Measurements from ENCODE around the gene AFMID.

AFMID gene

GRCh38 chr17:78147315-78147998 is 39.7 kb upstream of the AFMID start:
- ATAC-seq = no peak
- TF ChIP-seq ZNF565 (CRISPR knock-in tag; conservative IDR thresholded peaks at IDR 0.05; ENCODE audit: low read depth) (no peak), ZFP3 (CRISPR knock-in tag; IDR thresholded peaks at IDR 0.05) (no peak), SNAI2 (CRISPR knock-in tag; IDR thresholded peaks at IDR 0.05) (no peak)
- TF ChIP-seq, protein P1, sequence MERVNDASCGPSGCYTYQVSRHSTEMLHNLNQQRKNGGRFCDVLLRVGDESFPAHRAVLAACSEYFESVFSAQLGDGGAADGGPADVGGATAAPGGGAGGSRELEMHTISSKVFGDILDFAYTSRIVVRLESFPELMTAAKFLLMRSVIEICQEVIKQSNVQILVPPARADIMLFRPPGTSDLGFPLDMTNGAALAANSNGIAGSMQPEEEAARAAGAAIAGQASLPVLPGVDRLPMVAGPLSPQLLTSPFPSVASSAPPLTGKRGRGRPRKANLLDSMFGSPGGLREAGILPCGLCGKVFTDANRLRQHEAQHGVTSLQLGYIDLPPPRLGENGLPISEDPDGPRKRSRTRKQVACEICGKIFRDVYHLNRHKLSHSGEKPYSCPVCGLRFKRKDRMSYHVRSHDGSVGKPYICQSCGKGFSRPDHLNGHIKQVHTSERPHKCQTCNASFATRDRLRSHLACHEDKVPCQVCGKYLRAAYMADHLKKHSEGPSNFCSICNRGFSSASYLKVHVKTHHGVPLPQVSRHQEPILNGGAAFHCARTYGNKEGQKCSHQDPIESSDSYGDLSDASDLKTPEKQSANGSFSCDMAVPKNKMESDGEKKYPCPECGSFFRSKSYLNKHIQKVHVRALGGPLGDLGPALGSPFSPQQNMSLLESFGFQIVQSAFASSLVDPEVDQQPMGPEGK (CRISPR knock-in tag; IDR thresholded peaks at IDR 0.05; ENCODE audit: borderline replicate concordance) = no peak

DNA sequence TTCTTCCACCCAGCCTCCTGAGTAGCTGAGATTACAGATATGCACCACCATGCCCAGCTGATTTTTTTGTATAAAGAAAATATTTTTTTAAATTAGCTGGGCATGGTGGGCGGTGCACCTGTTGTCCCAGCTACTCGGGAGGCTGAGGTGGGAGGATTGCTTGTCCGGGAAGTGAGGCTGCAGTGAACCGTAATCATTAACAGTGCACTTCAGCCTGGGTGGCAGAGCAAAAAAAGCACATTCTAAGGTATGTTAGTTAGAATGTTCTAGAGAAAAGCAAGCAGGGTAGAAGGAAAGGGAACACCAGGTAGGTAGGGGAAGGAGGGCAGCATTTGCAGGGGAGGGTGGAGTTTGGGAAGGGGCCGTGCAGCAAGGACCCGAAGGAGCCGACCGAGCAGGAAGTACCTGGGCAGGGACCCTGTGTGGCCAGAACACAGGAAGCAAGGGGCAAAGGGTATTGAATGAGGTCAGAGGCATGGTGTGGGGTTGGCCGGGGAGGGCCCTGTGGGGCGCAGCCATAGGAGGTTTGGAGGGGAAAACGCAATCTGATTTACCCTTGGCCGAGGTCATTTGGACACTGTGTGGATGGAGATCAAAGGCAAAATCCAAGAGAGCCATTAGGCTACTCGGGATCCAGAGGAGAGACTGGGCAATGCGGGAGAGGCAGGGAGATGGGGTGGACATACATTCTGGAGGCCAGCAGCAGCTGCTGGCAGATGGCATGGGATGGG is 38.7 kb upstream of the AFMID start:
- TF ChIP-seq ZFP3 (CRISPR knock-in tag; IDR thresholded peaks at IDR 0.05) (no peak), BACH2 (CRISPR knock-in tag; IDR thresholded peaks at IDR 0.05; ENCODE audit: borderline replicate concordance) (no peak)
- TF ChIP-seq, protein P1 (CRISPR knock-in tag; IDR thresholded peaks at IDR 0.05; ENCODE audit: borderline replicate concordance) = no peak

DNA sequence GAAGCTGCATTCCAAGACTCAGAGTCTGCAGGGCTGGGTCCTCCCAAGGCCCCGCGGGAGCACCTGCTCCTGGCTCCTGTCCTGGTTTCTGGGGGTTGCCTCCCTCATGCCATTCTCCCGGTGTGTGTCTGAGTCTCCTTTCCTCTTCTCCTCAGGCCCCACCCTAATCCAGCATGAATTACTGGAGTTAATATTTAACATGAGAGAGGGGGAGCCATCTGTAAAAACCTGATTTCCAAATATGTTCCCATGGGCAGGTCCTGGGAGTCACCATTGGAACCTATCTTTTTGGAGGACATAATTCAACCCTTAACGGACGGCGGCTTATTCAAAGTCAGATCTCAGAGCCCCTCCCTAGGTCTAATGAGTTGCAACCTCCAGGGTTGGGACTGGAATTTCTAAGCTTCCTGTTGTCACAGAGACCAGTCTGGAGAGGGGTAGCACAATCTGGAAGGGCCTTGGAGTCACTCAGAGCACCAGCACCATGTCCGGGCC is 35.6 kb upstream of the AFMID start:
- TF ChIP-seq ISL1 (CRISPR knock-in tag; IDR thresholded peaks at IDR 0.05) (no peak), TCF4 (CRISPR knock-in tag; IDR thresholded peaks at IDR 0.05; ENCODE audit: borderline replicate concordance) (no peak), ZNF565 (CRISPR knock-in tag; conservative IDR thresholded peaks at IDR 0.05; ENCODE audit: low read depth) (no peak), TOX (CRISPR knock-in tag; IDR thresholded peaks at IDR 0.05; ENCODE audit: borderline replicate concordance) (no peak), PPARA (CRISPR knock-in tag; IDR thresholded peaks at IDR 0.05; ENCODE audit: borderline replicate concordance) (no peak), ZNF70 (CRISPR knock-in tag; IDR thresholded peaks at IDR 0.05) (no peak)
- peak; percentile 24; the same call in 1 of the 3 replicates for ATAC-seq

More for the DNA sequence above, 38.7 kb upstream of the AFMID start:
- no peak for ATAC-seq

DNA sequence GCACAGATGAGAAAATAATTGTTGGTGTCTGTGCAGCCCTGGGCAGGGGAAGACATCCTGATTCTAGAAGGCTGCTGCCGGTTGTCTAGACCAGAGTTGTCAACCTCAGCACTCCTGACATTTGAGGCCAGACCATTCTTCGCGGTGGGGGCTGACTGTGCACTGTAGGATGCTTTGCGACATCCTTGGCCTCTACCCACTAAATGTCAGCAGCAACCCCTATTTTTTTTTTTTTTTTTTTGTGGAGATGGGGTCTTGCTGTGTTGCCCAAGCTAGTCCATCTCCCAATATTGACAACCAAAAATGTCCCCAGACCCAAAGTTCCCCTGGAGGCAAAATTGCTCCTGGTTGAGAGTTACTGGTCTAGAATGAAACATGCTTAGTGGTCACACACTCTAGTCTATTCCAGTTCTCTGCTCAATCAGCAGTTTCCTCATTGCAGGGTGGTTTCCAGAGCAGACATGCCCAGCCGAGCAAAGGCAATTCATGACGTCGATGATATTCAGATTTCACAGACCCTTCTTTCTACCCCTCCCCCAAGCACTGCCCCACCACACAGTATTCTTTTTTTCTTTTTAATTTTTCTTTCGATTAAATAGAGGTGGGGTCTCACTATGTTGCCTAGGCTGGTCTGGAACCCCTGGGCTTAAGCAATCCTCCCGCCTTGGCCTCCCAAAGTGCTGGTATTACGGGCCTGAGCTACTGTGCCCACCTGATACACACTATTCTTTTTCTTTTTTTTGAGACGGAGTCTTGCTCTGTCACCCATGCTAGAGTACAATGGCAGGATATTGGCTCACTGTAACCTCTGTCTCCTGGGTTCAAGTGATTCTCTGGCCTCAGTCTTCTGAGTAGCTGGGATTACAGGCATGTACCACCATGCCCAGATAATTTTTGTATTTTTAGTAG is 32.0 kb upstream of the AFMID start:
- ATAC-seq = no peak
- TF ChIP-seq, protein P1 (CRISPR knock-in tag; IDR thresholded peaks at IDR 0.05; ENCODE audit: borderline replicate concordance) = no peak
- TF ChIP-seq ZFP3 (CRISPR knock-in tag; IDR thresholded peaks at IDR 0.05) = no peak
- no peak for TF ChIP-seq RARB (CRISPR knock-in tag; IDR thresholded peaks at IDR 0.05)
- no peak for TF ChIP-seq ZNF565 (CRISPR knock-in tag; conservative IDR thresholded peaks at IDR 0.05; ENCODE audit: low read depth)
- TF ChIP-seq, protein P2, sequence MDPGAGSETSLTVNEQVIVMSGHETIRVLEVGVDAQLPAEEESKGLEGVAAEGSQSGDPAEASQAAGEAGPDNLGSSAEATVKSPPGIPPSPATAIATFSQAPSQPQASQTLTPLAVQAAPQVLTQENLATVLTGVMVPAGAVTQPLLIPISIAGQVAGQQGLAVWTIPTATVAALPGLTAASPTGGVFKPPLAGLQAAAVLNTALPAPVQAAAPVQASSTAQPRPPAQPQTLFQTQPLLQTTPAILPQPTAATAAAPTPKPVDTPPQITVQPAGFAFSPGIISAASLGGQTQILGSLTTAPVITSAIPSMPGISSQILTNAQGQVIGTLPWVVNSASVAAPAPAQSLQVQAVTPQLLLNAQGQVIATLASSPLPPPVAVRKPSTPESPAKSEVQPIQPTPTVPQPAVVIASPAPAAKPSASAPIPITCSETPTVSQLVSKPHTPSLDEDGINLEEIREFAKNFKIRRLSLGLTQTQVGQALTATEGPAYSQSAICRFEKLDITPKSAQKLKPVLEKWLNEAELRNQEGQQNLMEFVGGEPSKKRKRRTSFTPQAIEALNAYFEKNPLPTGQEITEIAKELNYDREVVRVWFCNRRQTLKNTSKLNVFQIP (CRISPR knock-in tag; IDR thresholded peaks at IDR 0.05; ENCODE audit: borderline replicate concordance, low read depth) = no peak
- no peak for TF ChIP-seq CSRNP3 (CRISPR knock-in tag; IDR thresholded peaks at IDR 0.05)
- TF ChIP-seq TOX (CRISPR knock-in tag; IDR thresholded peaks at IDR 0.05; ENCODE audit: borderline replicate concordance) = no peak
- no peak for TF ChIP-seq ZNF8 (CRISPR knock-in tag; IDR thresholded peaks at IDR 0.05)
- TF ChIP-seq PPARA (CRISPR knock-in tag; IDR thresholded peaks at IDR 0.05; ENCODE audit: borderline replicate concordance) = no peak
- TF ChIP-seq, protein P3, sequence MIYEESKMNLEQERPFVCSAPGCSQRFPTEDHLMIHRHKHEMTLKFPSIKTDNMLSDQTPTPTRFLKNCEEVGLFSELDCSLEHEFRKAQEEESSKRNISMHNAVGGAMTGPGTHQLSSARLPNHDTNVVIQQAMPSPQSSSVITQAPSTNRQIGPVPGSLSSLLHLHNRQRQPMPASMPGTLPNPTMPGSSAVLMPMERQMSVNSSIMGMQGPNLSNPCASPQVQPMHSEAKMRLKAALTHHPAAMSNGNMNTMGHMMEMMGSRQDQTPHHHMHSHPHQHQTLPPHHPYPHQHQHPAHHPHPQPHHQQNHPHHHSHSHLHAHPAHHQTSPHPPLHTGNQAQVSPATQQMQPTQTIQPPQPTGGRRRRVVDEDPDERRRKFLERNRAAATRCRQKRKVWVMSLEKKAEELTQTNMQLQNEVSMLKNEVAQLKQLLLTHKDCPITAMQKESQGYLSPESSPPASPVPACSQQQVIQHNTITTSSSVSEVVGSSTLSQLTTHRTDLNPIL (CRISPR knock-in tag; IDR thresholded peaks at IDR 0.05; ENCODE audit: low read depth) = no peak
- no peak for TF ChIP-seq OSR1 (CRISPR knock-in tag; IDR thresholded peaks at IDR 0.05)
- TF ChIP-seq GLIS3 (CRISPR knock-in tag; IDR thresholded peaks at IDR 0.05) = no peak
- TF ChIP-seq, protein P4, sequence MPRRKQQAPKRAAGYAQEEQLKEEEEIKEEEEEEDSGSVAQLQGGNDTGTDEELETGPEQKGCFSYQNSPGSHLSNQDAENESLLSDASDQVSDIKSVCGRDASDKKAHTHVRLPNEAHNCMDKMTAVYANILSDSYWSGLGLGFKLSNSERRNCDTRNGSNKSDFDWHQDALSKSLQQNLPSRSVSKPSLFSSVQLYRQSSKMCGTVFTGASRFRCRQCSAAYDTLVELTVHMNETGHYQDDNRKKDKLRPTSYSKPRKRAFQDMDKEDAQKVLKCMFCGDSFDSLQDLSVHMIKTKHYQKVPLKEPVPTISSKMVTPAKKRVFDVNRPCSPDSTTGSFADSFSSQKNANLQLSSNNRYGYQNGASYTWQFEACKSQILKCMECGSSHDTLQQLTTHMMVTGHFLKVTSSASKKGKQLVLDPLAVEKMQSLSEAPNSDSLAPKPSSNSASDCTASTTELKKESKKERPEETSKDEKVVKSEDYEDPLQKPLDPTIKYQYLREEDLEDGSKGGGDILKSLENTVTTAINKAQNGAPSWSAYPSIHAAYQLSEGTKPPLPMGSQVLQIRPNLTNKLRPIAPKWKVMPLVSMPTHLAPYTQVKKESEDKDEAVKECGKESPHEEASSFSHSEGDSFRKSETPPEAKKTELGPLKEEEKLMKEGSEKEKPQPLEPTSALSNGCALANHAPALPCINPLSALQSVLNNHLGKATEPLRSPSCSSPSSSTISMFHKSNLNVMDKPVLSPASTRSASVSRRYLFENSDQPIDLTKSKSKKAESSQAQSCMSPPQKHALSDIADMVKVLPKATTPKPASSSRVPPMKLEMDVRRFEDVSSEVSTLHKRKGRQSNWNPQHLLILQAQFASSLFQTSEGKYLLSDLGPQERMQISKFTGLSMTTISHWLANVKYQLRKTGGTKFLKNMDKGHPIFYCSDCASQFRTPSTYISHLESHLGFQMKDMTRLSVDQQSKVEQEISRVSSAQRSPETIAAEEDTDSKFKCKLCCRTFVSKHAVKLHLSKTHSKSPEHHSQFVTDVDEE (CRISPR knock-in tag; IDR thresholded peaks at IDR 0.05) = no peak
- no peak for TF ChIP-seq ISL1 (CRISPR knock-in tag; IDR thresholded peaks at IDR 0.05)

Measured in SK-N-SH treated with all-trans-retinoic acid at 6 μM for 48 hours (cell line).